ENCODE data around the gene NACAD. TPM values are rescaled to one million over a fixed set of nuclear protein-coding genes. Genes with fewer than 3 reads are reported as not detected.

NACAD gene
- total and polyA plus RNA-seq, 2 experiments from 2014 or later, result 1.4 to 3.9 TPM

GRCh38 chr7:45092931-45093235, 4.1 kb upstream of the NACAD start:
- no peaks in the 10 kb centered on the region for H3K36me3 ChIP-seq (replicated peaks; ENCODE audit: insufficient read depth, low read depth)
- no peaks in the 10 kb centered on the region for H4K20me1 ChIP-seq (ENCODE audit: insufficient read depth, poor library complexity, severe bottlenecking)
- H3K9me3 ChIP-seq (ENCODE audit: low read depth), result no peaks in the 10 kb centered on the region
- no peak overlapping the region for H3K27ac ChIP-seq
- DNase-seq (ENCODE audit: low spot score), result no peak
- no peaks in the 10 kb centered on the region for H3K9me2 ChIP-seq (replicated peaks; ENCODE audit: insufficient read depth)
- H3K27me3 ChIP-seq, result no peaks in the 10 kb centered on the region
- peaks cover 2% of the 10 kb centered on the region for H3K4me1 ChIP-seq (ENCODE audit: insufficient read depth)
- no peak for TF ChIP-seq EZH2 (IDR thresholded peaks at IDR 0.05; ENCODE audit: borderline replicate concordance)
- TF ChIP-seq, protein P1, sequence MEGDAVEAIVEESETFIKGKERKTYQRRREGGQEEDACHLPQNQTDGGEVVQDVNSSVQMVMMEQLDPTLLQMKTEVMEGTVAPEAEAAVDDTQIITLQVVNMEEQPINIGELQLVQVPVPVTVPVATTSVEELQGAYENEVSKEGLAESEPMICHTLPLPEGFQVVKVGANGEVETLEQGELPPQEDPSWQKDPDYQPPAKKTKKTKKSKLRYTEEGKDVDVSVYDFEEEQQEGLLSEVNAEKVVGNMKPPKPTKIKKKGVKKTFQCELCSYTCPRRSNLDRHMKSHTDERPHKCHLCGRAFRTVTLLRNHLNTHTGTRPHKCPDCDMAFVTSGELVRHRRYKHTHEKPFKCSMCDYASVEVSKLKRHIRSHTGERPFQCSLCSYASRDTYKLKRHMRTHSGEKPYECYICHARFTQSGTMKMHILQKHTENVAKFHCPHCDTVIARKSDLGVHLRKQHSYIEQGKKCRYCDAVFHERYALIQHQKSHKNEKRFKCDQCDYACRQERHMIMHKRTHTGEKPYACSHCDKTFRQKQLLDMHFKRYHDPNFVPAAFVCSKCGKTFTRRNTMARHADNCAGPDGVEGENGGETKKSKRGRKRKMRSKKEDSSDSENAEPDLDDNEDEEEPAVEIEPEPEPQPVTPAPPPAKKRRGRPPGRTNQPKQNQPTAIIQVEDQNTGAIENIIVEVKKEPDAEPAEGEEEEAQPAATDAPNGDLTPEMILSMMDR (IDR thresholded peaks at IDR 0.05; ENCODE audit: poor library complexity), result no peak
- TF ChIP-seq EZH2phosphoT487 (IDR thresholded peaks at IDR 0.05; ENCODE audit: low read depth, severe bottlenecking, unreplicated experiment), result no peak
- no peak overlapping the region for H2AFZ ChIP-seq
- no peak overlapping the region for H3K4me3 ChIP-seq
- no peak overlapping the region for H3K4me2 ChIP-seq
- no peaks in the 10 kb centered on the region for H3K79me2 ChIP-seq
- 75% methylated on average over 3 of the region's 3 CpGs for WGBS (ENCODE audit: low lambda C conversion rate, missing lambda C conversion rate)

DNA sequence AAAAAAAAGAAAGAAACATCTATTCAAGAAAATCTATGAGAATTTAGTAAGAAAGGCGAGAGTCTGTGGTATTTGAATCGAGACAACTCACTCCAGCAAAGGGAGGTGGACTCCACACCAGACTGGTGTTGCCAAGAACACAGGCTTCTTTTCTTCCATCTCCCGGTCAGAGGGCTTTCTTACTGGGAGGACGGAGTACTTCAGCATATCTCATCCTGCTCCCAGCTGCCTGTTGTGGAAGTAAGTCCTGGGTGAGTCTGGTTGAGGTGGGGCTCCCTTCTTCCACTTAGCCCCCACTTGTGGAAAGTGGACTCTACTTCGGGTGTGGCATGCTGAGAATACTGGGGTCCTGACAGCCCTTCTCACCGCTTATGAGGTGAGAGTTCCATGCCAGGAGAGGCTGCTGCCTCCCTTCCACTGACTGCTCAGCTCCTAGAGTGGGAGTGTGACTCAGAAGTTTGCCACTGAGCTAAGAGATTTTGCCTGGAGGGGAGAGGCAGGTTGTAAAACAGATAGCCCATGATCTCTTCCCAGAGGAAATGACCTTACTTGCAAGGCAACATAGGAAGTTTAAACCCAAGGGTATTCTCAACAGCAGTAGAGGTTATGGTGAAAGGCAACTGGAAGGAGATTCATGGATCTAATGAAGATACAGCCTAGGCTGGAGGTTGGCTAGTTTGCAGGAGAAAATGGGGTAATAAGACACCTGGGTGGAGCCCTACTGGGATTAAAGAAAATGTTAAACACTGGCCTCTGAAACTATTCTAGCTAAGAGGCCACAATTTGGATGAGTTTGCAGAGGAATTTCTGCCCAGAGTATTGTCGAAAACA, 3.5 kb upstream of the NACAD start:
- H3K4me3 ChIP-seq, result no peak overlapping the region
- no peak overlapping the region for H2AFZ ChIP-seq
- no peaks in the 10 kb centered on the region for H3K9me3 ChIP-seq (ENCODE audit: low read depth)
- no peaks in the 10 kb centered on the region for H3K27me3 ChIP-seq
- H3K79me2 ChIP-seq, result no peaks in the 10 kb centered on the region
- WGBS (ENCODE audit: low lambda C conversion rate, missing lambda C conversion rate), result 55% methylated on average over 7 of the region's 7 CpGs
- no peaks in the 10 kb centered on the region for H3K9me2 ChIP-seq (replicated peaks; ENCODE audit: insufficient read depth)
- no peaks in the 10 kb centered on the region for H4K20me1 ChIP-seq (ENCODE audit: insufficient read depth, poor library complexity, severe bottlenecking)
- H3K4me2 ChIP-seq, result no peak overlapping the region
- peaks cover 2% of the 10 kb centered on the region for H3K4me1 ChIP-seq (ENCODE audit: insufficient read depth)
- TF ChIP-seq EZH2phosphoT487 (IDR thresholded peaks at IDR 0.05; ENCODE audit: low read depth, severe bottlenecking, unreplicated experiment) (no peak), EZH2 (IDR thresholded peaks at IDR 0.05; ENCODE audit: borderline replicate concordance) (no peak)
- TF ChIP-seq, protein P1 (IDR thresholded peaks at IDR 0.05; ENCODE audit: poor library complexity), result no peak
- no peak overlapping the region for H3K27ac ChIP-seq
- no peak for DNase-seq (ENCODE audit: low spot score)
- H3K36me3 ChIP-seq (replicated peaks; ENCODE audit: insufficient read depth, low read depth), result no peaks in the 10 kb centered on the region

- Histone ChIP-seq H4K20me1 (ENCODE audit: insufficient read depth, poor library complexity, severe bottlenecking) (no peaks in the 10 kb centered on the region), H3K27ac (no peak overlapping the region)
- TF ChIP-seq EZH2 (IDR thresholded peaks at IDR 0.05; ENCODE audit: borderline replicate concordance) (no peak), EZH2phosphoT487 (IDR thresholded peaks at IDR 0.05; ENCODE audit: low read depth, severe bottlenecking, unreplicated experiment) (no peak)
- TF ChIP-seq, protein P1 (IDR thresholded peaks at IDR 0.05; ENCODE audit: poor library complexity), result no peak
These were observed 647 bp upstream of the NACAD start for GRCh38 chr7:45089341-45089891.

More at GRCh38 chr7:45089341-45089891, 647 bp upstream of the NACAD start:
- Histone ChIP-seq H3K9me3 (ENCODE audit: low read depth) (no peaks in the 10 kb centered on the region), H2AFZ (peak overlapping the region; percentile 76), H3K4me2 (peak overlapping the region; percentile 97), H3K36me3 (replicated peaks; ENCODE audit: insufficient read depth, low read depth) (no peaks in the 10 kb centered on the region), H3K4me3 (peak overlapping the region; percentile 90), H3K79me2 (no peaks in the 10 kb centered on the region), H3K27me3 (no peaks in the 10 kb centered on the region), H3K9me2 (replicated peaks; ENCODE audit: insufficient read depth) (no peaks in the 10 kb centered on the region), H3K4me1 (ENCODE audit: insufficient read depth) (peaks cover 2% of the 10 kb centered on the region)
- peak; percentile 73 for DNase-seq (ENCODE audit: low spot score)
- WGBS (ENCODE audit: low lambda C conversion rate, missing lambda C conversion rate), result 12% methylated on average over 21 of the region's 22 CpGs
